Stimulated activated CD4-positive, alpha-beta T cell treated with anti-CD3 and anti-CD28 coated beads, TNF-alpha, amount 100 ng/mL, for 48 hours (primary cell): ENCODE results near the gene L1CAM.

Experiments used
- DNase-seq, 3 donors: peaks; one replicate each; pipeline ENCODE4 v3.0.0-alpha.2; 2020; ENCODE audit warnings: low read depth in 3 of 3

Gene L1CAM

GRCh38 chrX:153878345-153878744 lies 7.6 kb downstream of the L1CAM start:
- DNase-seq, result no peak

- DNase-seq, result no peak
Observed at GRCh38 chrX:153877571-153878261, 8.3 kb downstream of the L1CAM start.

- no peak for DNase-seq
Observed at GRCh38 chrX:153876112-153876491, 9.9 kb downstream of the L1CAM start.

- DNase-seq, result peak; percentile 19 to 54 (median 39)
Observed at GRCh38 chrX:153875391-153876111, 10.4 kb downstream of the L1CAM start.

GRCh38 chrX:153874366-153875125 lies 11.4 kb downstream of the L1CAM start:
- DNase-seq, result no peak

GRCh38 chrX:153874085-153874365 lies 11.9 kb downstream of the L1CAM start:
- no peak for DNase-seq

GRCh38 chrX:153873282-153874084 lies 12.5 kb downstream of the L1CAM start:
- DNase-seq, result no peak

- DNase-seq, result no peak
Observed at GRCh38 chrX:153871946-153872878, 13.8 kb downstream of the L1CAM start.

GRCh38 chrX:153871451-153871850 lies 14.5 kb downstream of the L1CAM start:
- DNase-seq, result no peak

GRCh38 chrX:153870791-153871360 lies 15.1 kb downstream of the L1CAM start:
- DNase-seq, result no peak

GRCh38 chrX:153870288-153870690 lies 15.7 kb downstream of the L1CAM start:
- no peak for DNase-seq

- no peak for DNase-seq
Observed at GRCh38 chrX:153869473-153870287, 16.3 kb downstream of the L1CAM start.

GRCh38 chrX:153868576-153869472 lies 17.1 kb downstream of the L1CAM start:
- no peak for DNase-seq

GRCh38 chrX:153867671-153868070 lies 18.3 kb downstream of the L1CAM start:
- no peak for DNase-seq

- no peak for DNase-seq
Observed at GRCh38 chrX:153867139-153867538, 18.8 kb downstream of the L1CAM start.

- DNase-seq, result no peak
Observed at GRCh38 chrX:153866302-153867019, 19.5 kb downstream of the L1CAM start.

GRCh38 chrX:153865685-153866084 lies 20.3 kb downstream of the L1CAM start:
- DNase-seq, result no peak

GRCh38 chrX:153865321-153865580 lies 20.7 kb downstream of the L1CAM start:
- no peak for DNase-seq
